ENCODE data around the gene IQGAP1.

Gene IQGAP1

GRCh38 chr15:90539789-90540188 is 151.7 kb downstream of the IQGAP1 start:
- no peak for DNase-seq

DNA sequence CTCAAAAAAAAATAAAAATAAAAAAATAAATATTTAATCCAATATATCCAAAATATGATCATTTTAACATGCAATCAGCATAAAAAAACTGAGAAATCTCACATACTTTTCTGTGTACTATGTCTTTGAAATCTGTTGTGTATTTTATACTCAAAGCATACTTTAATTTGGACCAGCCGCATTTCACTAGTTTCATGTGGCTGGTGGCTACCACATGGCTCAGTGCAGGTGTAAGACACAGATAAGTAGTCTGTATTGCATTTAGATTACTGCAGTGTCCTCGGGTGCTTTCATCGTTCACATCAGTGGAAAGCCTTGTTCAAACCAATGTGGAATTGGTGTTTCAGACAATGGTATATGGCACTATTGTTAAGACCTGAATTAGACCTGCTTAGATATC is 152.7 kb downstream of the IQGAP1 start:
- no peak for DNase-seq

DNA sequence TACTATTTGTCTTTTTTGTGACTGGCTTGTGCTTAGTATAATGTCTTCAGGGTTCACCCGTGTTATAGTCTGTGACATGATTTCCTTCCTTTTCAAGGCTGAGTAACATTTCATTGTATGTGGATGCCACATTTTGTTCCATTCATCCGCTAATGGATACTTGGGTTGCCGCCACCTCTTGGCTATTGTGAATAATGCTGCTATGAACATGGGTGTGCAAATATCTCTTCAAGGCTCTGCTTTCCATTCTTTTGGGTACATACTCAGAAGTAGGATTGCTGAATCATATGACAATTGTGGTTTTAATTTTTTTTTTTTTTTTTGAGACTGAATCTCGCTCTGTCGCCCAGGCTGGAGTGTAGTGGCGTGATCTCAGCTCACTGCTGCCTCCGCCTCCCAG is 157.1 kb downstream of the IQGAP1 start:
- DNase-seq: no peak

DNA sequence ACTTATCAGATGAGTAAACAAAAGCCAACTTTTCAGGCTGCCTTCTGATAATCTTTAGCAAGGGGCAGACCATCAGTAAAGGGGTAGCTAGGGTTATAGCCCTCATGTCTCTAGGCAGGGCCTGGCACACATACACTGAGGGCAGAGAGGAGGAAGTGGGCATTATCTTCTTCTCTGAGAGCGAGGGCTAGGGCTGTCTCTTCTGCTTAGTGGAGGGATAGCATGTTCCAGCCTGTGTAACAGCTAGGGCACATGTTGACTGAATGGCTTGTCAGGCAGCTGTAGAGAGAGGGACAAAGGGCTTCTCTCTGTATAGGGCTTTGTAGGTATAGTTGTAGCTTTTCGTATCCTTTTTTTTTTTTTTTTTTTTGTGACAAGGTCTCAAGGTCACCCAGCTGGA is 159.5 kb downstream of the IQGAP1 start:
- no peak for DNase-seq

GRCh38 chr15:90550919-90551318 is 162.9 kb downstream of the IQGAP1 start:
- no peak for DNase-seq
